Myocyte (in vitro differentiated cells): Measurements from ENCODE around the gene PDGFA. TPM values are rescaled to one million over a fixed set of nuclear protein-coding genes. Genes with fewer than 3 reads are reported as not detected.
"Not testable (repeated sequence)": the region's sequence is repeated elsewhere in the genome, so short reads cannot be mapped to it uniquely, and the experiment has no call there.

Experiments used
- DNase-seq: peaks from one replicate; pipeline ENCODE4 v3.0.0-alpha.2; 2012; ENCODE audit warnings: low read depth
- total RNA-seq: library from RNA; depleted of rRNA; stranded (reverse); fragments of >200 nt; gene quantifications from 2 replicates; pipeline ENCODE4 v1.2.3, GENCODE V29; 2014

The PDGFA gene
- total RNA-seq, 1 donor from 2014 or later: 48.4 TPM

GRCh38 chr7:552151-552867, 32.7 kb upstream of the PDGFA start:
- DNase-seq: not testable (repeated sequence)

- not testable (repeated sequence) for DNase-seq
Observed at GRCh38 chr7:551615-551970, 31.9 kb upstream of the PDGFA start.

DNA sequence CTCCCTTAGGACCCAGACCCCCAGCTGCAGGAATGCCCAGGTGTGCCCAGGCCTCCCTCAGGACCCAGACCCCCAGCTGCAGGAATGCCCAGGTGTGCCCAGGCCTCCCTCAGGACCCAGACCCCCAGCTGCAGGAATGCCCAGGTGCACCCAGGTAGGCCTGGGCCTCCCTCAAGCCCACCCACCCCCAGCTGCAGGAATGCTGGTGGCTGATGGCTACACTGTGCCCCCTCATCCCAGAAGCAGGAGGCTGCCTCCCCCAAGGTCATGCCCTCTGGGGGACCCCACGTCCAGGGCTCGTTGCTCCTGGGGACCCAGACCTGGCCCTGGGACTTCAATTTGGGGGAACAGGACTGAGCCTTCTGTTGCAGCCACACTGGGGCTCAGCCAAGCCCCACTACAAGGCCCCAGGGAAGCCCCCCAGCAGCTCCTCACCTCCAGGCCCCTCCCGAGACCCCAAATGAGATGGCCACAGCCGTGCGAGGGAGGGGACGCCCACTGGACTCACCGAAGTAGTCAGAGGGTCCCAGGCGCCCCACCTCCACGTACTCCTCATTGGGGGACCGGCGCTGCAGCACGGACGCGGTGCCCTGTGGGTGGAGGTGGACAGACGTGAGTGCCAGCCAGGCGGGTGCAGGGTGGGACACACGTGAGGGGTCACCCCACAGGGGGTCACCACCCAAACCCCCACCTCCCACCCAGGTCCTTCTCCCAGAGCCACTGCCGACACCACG, 31.4 kb upstream of the PDGFA start:
- no peak for DNase-seq

GRCh38 chr7:549891-550625, 30.4 kb upstream of the PDGFA start:
- DNase-seq: no peak

DNA sequence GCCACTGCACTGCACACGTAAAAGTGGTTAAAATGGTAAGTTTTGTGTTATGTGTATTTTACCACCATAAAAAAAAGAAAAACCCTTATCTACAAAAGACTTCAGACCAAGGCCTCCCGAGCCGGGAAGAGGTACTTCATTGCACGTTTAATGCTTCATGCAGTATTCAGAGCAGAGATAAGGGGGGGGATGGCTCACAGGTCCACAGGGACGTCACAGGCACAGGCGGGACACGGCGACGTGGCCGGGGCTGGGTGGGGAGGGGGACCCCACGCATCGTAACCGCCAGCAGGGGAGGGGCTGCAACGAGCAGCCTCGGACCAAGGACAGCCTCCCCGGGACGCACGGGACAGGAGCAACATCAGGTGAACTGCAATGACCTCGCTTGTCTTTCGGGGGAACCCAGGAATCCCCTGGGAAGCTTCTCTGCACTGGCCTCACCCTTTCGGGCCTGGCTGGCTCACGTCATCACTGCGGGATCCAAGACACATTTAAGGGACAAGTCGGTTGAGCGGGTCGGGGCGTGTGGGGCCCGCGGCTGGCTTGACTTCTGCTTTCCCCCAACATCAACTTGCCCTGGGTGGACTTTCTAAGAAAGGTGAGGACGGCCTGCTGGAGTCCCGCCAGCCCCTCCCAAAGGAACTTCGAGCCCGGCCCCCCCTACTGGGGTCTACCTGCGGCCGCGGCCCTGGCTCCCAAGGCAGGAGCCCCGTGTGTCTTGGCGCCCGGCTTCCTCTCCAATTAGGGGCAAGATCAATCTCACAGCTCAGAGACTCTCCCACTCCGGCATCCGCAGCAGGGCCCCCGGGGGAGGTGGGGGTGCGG, 29.6 kb upstream of the PDGFA start:
- no peak for DNase-seq

- DNase-seq: no peak
Observed at GRCh38 chr7:548401-548800, 28.8 kb upstream of the PDGFA start.

- no peak for DNase-seq
Observed at GRCh38 chr7:545470-545869, 25.8 kb upstream of the PDGFA start.

- no peak for DNase-seq
Observed at GRCh38 chr7:544338-545221, 24.9 kb upstream of the PDGFA start.

- DNase-seq: no peak
Observed at GRCh38 chr7:543501-544337, 24.1 kb upstream of the PDGFA start.

DNA sequence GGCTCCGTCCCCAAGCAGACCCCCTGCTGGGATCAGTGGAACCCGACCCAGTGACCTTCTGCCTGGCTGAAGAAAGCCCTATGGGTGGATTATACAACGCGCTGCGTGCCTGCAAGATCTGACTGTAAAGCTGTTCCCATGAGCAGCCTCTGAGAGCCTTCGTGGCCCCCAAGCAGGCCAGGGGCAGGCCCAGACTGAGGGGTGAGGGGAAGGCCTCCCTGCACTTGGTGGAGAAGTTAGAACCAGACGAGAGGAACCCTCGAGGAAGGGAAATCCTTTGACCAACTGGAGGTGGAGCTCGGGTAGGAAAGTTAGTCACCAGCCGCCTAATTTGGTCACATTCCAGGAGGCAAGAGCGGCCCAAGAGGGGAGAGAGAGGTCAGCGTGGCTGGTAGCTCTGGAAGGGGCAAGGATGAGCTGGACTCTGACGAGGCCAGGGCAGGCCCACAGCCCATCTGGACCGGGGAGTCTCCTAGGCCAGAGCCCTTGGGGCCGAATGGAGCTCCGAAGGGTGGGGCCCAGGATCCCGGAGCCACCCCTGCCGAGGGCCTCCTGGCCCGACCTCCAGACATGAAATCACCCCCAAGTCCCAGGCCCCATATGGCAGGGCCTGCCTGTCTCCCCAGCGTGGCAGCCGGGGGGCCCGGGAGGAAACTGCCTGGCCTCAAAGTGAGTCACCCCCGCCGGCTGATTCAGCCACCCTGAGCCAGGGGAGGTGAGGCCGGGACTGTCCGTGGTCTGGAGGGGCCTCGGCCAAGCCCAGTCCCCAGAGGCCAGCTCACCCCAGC, 23.3 kb upstream of the PDGFA start:
- peak; percentile 97 for DNase-seq

- DNase-seq: no peak
Observed at GRCh38 chr7:542131-542712, 22.6 kb upstream of the PDGFA start.

GRCh38 chr7:541661-542060, 22.0 kb upstream of the PDGFA start:
- no peak for DNase-seq

DNA sequence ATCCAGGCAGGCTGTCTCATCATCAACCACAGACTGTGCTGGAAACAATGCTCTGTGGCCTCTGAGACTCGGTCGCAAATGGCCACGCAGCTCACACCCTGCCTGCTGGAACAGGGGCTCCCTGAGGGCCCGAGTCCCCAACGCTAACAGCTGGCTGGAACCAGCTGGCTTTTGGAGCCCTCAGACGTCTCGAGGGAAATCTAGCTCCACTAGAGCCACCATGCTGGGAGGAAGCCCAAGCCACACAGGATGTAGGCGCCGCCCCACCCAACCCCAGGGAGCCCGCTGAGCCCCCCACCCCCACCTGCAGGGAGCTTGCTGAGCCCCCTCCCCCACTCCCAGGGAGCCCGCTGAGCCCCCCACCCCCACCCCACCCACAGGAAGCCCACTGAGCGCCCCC, 21.4 kb upstream of the PDGFA start:
- no peak for DNase-seq

DNA sequence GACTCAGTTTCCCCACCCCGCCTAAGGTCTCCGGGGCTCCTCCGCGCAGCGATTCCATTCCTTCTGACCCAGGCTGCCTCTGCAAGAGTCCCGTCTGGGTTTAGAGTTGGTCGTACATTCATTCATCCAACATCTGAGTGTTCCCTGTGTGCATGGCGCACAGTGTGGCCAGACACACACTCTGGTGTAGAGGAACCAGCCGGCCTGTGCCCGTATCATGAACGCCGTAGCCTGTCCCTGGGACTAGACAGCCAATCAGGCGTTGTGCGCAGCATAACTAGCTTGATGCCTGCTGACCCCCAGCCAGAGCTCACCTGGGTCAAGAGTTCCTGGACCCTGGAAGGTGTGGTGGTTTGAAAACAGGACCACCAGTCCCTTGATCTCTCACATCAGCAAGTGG, 20.9 kb upstream of the PDGFA start:
- no peak for DNase-seq

- DNase-seq: peak; percentile 53
Observed at GRCh38 chr7:539731-540411, 20.2 kb upstream of the PDGFA start.

DNA sequence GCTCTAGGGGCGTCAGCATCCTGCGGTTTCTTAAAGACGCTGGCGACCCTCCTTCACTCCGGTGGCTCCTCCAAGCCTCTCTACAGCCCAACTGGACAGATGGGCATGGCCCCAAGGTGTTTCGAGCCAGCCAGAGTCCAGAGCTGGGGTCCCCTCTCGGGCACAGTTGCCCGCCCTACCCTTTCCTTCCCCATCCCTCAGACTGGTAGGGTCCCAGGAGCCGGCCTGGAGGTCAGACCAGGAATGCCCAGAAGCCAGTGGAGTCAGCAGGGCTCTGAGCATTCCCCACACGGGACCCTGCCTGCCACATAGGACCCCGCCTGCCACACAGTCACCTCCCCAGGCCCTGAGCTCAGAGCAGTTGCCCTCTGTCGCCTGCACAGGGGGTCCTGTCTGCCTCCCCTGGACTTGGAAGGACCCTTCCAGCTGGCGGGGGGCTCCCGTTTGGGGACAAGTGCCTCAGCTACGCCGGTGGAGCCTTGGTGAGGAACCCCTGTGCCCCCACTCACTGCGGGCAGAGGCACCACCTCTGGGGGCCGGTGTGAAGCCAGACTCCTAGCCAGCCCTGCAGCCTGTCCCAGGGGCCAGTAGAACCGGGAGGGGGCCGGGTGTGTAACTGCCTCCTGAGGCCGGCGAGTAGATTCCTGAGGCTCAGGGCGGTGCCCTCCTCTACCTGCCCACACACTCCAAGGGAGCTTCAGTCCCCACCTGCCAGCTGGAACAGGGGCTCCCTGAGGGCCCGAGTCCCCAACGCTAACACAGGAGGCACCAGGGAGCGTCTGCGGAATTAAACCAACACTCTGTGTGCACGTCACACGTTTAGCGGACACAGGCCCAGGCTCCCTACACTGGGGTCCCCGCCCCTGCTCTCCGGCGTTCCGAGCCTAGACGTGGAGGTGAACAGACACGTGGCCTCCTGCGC, 19.4 kb upstream of the PDGFA start:
- DNase-seq: peak; percentile 28
